GM23338 (cell line): ENCODE measurements around the gene NF1. TPM values are rescaled to one million over a fixed set of nuclear protein-coding genes. Genes with fewer than 3 reads are reported as not detected.
A peak's percentile ranks its signal among the peaks of the same experiment; 100 is the strongest.
"Not testable (repeated sequence)": the region's sequence is repeated elsewhere in the genome, so short reads cannot be mapped to it uniquely, and the experiment has no call there.

Source experiments
- ATAC-seq: fragments of 200-7000 bp; cut with Tn5 transposase; 3 replicates; pipeline ENCODE4 v1.9.1; 2020
- DNase-seq: peaks from one replicate; pipeline ENCODE4 v3.0.0-alpha.2; 2015; ENCODE audit warnings: low spot score
- H2AFZ ChIP-seq: fragments of 200-600 bp; sonication (generic); 2 replicates; pipeline ENCODE4 v1.8.0; 2016; ENCODE audit warnings: antibody characterized with exemption, mild to moderate bottlenecking, moderate library complexity
- H3F3A ChIP-seq: fragments of 200-600 bp; sonication (generic); replicated peaks from 2 replicates; pipeline ENCODE4 v1.8.0; 2017; ENCODE audit warnings: antibody characterized with exemption, mixed run types, low read depth
- H3K27ac ChIP-seq: fragments of 200-600 bp; sonication (generic); 2 replicates; pipeline ENCODE4 v1.6.1; 2016; ENCODE audit warnings: low read depth
- H3K27me3 ChIP-seq: fragments of 200-600 bp; sonication (generic); 2 replicates; pipeline ENCODE4 v1.8.0; 2016; ENCODE audit warnings: mild to moderate bottlenecking, mixed run types, moderate library complexity; ENCODE audit not compliant: insufficient read depth
- H3K36me3 ChIP-seq: fragments of 200-600 bp; sonication (generic); 2 replicates; pipeline ENCODE4 v1.8.0; 2016; ENCODE audit warnings: mild to moderate bottlenecking; ENCODE audit not compliant: insufficient read depth
- H3K4me1 ChIP-seq: fragments of 200-600 bp; sonication (generic); 2 replicates; pipeline ENCODE4 v1.8.0; 2016; ENCODE audit warnings: mild to moderate bottlenecking, moderate library complexity; ENCODE audit not compliant: insufficient read depth
- H3K4me2 ChIP-seq: fragments of 200-600 bp; sonication (generic); 2 replicates; pipeline ENCODE4 v1.7.1; 2017; ENCODE audit warnings: mixed run types
- H3K4me3 ChIP-seq: fragments of 200-600 bp; sonication (generic); 2 replicates; pipeline ENCODE4 v1.6.1; 2016; ENCODE audit warnings: mixed run types
- H3K79me2 ChIP-seq: fragments of 200-600 bp; sonication (generic); replicated peaks from 2 replicates; pipeline ENCODE4 v1.8.0; 2017; ENCODE audit warnings: mild to moderate bottlenecking; ENCODE audit not compliant: insufficient read depth
- H3K9me2 ChIP-seq: fragments of 200-600 bp; sonication (generic); 2 replicates; pipeline ENCODE4 v1.8.0; 2017; ENCODE audit not compliant: insufficient read depth
- H4K20me1 ChIP-seq: fragments of 200-600 bp; sonication (generic); replicated peaks from 2 replicates; pipeline ENCODE4 v1.8.0; 2017; ENCODE audit warnings: mild to moderate bottlenecking; ENCODE audit not compliant: insufficient read depth
- H3K27ac Mint-ChIP-seq: 2 replicates; pipeline ENCODE4 v1.8.0; 2020; ENCODE audit warnings: inconsistent platforms, mild to moderate bottlenecking, moderate library complexity, mixed read lengths
- H3K27me3 Mint-ChIP-seq: 3 replicates; pipeline ENCODE4 v1.8.0; 2022; ENCODE audit warnings: low read depth, mild to moderate bottlenecking, moderate library complexity, mixed read lengths, inconsistent platforms; ENCODE audit not compliant: insufficient read depth, poor library complexity
- H3K36me3 Mint-ChIP-seq: 3 replicates; pipeline ENCODE4 v1.8.0; 2021; ENCODE audit warnings: low read depth, mild to moderate bottlenecking, inconsistent platforms, moderate library complexity, mixed read lengths
- H3K4me1 Mint-ChIP-seq: 3 replicates; pipeline ENCODE4 v1.8.0; 2020; ENCODE audit warnings: mild to moderate bottlenecking, inconsistent platforms, mixed read lengths
- H3K4me3 Mint-ChIP-seq: 3 replicates; pipeline ENCODE4 v1.8.0; 2021; ENCODE audit warnings: moderate library complexity, mild to moderate bottlenecking, inconsistent platforms, mixed read lengths
- H3K9me3 Mint-ChIP-seq: 3 replicates; pipeline ENCODE4 v1.8.0; 2020; ENCODE audit warnings: moderate library complexity, mild to moderate bottlenecking, inconsistent platforms, mixed read lengths
- CREB1 ChIP-seq: fragments of 250-450 bp; sonication (Bioruptor Pico); IDR thresholded peaks from 2 replicates; pipeline ENCODE4 v1.5.0; 2020; ENCODE audit warnings: low read depth, mild to moderate bottlenecking, moderate library complexity
- EZH2 ChIP-seq: fragments of 200-600 bp; sonication (generic); IDR thresholded peaks from one replicate; pipeline ENCODE4 v1.8.0; 2017; ENCODE audit warnings: antibody characterized with exemption, mild to moderate bottlenecking, low read depth; ENCODE audit not compliant: unreplicated experiment
- EZH2phosphoT487 ChIP-seq: fragments of 200-600 bp; sonication (generic); IDR thresholded peaks from one replicate; pipeline ENCODE4 v1.8.1; 2018; ENCODE audit warnings: antibody characterized with exemption; ENCODE audit not compliant: unreplicated experiment
- JUNB ChIP-seq: IDR thresholded peaks from one replicate; pipeline ENCODE4 v1.6.1; 2016; ENCODE audit warnings: antibody characterized with exemption; ENCODE audit not compliant: unreplicated experiment
- NANOG ChIP-seq: IDR thresholded peaks from 2 replicates; pipeline ENCODE4 v1.6.1; 2016; ENCODE audit warnings: antibody characterized with exemption, borderline replicate concordance
- POLR2AphosphoS5 ChIP-seq: IDR thresholded peaks from 2 replicates; pipeline ENCODE4 v1.6.1; 2016; ENCODE audit warnings: antibody characterized with exemption, low read depth
- ZNF114 ChIP-seq: fragments of 250-450 bp; sonication (Bioruptor Pico); IDR thresholded peaks from 2 replicates; pipeline ENCODE4 v1.5.0; 2020; ENCODE audit warnings: mild to moderate bottlenecking, moderate library complexity
- ZNF331 ChIP-seq: fragments of 250-450 bp; sonication (Bioruptor Pico); IDR thresholded peaks from 2 replicates; pipeline ENCODE4 v1.5.0; 2020; ENCODE audit warnings: low read depth, mild to moderate bottlenecking, moderate library complexity
- polyA plus RNA-seq: library from polyadenylated mRNA; unstranded; fragments of >200 nt; fragmentation: Nextera tagmentation; extraction: Ambion mirVana; gene quantifications from 2 replicates; pipeline ENCODE4 v1.2.1, GENCODE V29; 2016
- total RNA-seq: library from RNA; depleted of rRNA; stranded (reverse); fragments of >200 nt; shearing (Covaris generic); gene quantifications from 2 replicates; pipeline ENCODE4 v1.2.3, GENCODE V29; 2014
- TF ChIP-seq, protein P1 (sequence below): IDR thresholded peaks from 2 replicates; pipeline ENCODE4 v1.6.1; 2016; ENCODE audit warnings: antibody characterized with exemption
- TF ChIP-seq, protein P2 (sequence below): fragments of 250-450 bp; sonication (Bioruptor Pico); IDR thresholded peaks from 2 replicates; pipeline ENCODE4 v1.5.0; 2020; ENCODE audit warnings: mild to moderate bottlenecking, moderate library complexity

The NF1 gene
- total and polyA plus RNA-seq, 2 experiments from 2014 or later: 16.3 to 49.7 TPM

DNA sequence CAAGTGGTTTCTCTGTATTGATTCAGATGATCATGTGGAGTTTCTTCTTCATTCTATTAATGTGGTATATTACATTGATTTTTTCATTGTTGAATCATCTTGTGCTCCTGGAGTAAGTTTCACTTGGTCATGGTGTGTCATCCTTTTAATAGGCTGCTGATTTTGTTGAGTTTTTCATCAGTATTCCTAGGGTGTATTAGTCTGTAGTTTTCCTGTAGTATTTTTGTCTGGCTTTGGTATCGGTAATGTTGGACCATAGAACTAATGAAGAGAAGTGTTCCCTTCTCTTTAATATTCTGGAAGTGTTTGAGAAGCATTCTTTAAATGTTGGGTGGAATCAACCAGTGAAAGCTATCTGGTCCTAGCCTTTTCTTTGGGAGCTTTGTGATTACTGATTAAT is 103.2 kb downstream of the NF1 start:
- no peak overlapping the region for H3K27ac Mint-ChIP-seq
- no peaks in the 10 kb centered on the region for H3K36me3 ChIP-seq
- no peaks in the 10 kb centered on the region for H3K4me1 Mint-ChIP-seq
- H3K36me3 Mint-ChIP-seq: no peaks in the 10 kb centered on the region
- H3K9me3 Mint-ChIP-seq: no peaks in the 10 kb centered on the region; the same call in 2 of the 3 replicates
- DNase-seq (no peak), ATAC-seq (no peak)
- H3K4me2 ChIP-seq: no peak overlapping the region
- H2AFZ ChIP-seq: no peak overlapping the region
- H3K27me3 Mint-ChIP-seq: no peaks in the 10 kb centered on the region
- no peaks in the 10 kb centered on the region for H4K20me1 ChIP-seq
- no peak overlapping the region for H3K4me3 ChIP-seq
- H3F3A ChIP-seq: no peaks in the 10 kb centered on the region
- H3K4me1 ChIP-seq: no peaks in the 10 kb centered on the region
- H3K79me2 ChIP-seq: no peaks in the 10 kb centered on the region
- H3K9me2 ChIP-seq: no peaks in the 10 kb centered on the region
- H3K27ac ChIP-seq: no peak overlapping the region
- no peak overlapping the region for H3K4me3 Mint-ChIP-seq
- H3K27me3 ChIP-seq: no peaks in the 10 kb centered on the region
- TF ChIP-seq, protein P1, sequence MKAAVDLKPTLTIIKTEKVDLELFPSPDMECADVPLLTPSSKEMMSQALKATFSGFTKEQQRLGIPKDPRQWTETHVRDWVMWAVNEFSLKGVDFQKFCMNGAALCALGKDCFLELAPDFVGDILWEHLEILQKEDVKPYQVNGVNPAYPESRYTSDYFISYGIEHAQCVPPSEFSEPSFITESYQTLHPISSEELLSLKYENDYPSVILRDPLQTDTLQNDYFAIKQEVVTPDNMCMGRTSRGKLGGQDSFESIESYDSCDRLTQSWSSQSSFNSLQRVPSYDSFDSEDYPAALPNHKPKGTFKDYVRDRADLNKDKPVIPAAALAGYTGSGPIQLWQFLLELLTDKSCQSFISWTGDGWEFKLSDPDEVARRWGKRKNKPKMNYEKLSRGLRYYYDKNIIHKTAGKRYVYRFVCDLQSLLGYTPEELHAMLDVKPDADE: no peak
- TF ChIP-seq ZNF114 (CRISPR knock-in tag): no peak
- no peak for TF ChIP-seq EZH2
- no peak for TF ChIP-seq ZNF331 (CRISPR knock-in tag)
- TF ChIP-seq JUNB: no peak
- no peak for TF ChIP-seq POLR2AphosphoS5
- TF ChIP-seq NANOG: no peak
- TF ChIP-seq EZH2phosphoT487: no peak

DNA sequence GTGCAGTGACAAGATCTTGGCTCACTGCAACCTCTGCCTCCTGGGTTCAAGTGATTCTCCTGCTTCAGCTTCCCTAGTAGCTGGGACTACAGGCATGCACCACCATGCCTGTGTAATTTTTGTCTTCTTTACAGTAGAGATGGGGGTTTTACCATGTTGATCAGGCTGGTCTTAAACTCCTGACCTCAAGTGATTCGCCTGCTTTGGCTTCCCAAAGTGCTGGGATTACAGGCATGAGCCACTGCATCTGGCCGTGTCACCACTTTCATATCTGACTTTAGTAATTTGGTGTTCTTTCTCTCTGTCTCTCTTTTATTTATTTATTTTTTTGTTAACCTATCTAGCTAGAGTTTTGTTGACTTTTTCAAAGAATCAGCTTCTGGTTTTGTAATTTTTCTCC is 103.9 kb downstream of the NF1 start:
- H3K36me3 ChIP-seq, H3K4me3 ChIP-seq, DNase-seq, H3K4me3 Mint-ChIP-seq, H3K36me3 Mint-ChIP-seq, H3K79me2 ChIP-seq, H3F3A ChIP-seq, H3K27me3 Mint-ChIP-seq, H3K9me3 Mint-ChIP-seq, H3K27ac ChIP-seq, H3K4me2 ChIP-seq, H3K4me1 Mint-ChIP-seq, H3K4me1 ChIP-seq, H4K20me1 ChIP-seq, H3K27me3 ChIP-seq, H2AFZ ChIP-seq, ATAC-seq, H3K9me2 ChIP-seq: not testable (repeated sequence)
- peak overlapping the region; percentile 61; the same call in 1 of the 2 replicates for H3K27ac Mint-ChIP-seq

DNA sequence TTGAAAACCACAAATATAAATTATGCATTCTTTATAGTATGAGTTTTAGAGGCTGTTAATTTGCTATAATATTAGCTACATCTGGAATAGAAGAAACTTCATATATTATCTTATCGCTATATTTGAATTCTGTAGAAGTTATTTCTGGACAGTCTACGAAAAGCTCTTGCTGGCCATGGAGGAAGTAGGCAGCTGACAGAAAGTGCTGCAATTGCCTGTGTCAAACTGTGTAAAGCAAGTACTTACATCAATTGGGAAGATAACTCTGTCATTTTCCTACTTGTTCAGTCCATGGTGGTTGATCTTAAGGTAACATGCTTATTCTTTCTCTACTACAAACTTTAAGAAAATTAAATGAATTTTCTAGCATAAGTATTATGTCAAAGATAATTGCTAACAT is 105.5 kb downstream of the NF1 start:
- H3F3A ChIP-seq: no peaks in the 10 kb centered on the region
- H3K27me3 Mint-ChIP-seq: no peaks in the 10 kb centered on the region
- no peak overlapping the region for H3K4me2 ChIP-seq
- H3K27me3 ChIP-seq: no peaks in the 10 kb centered on the region
- no peaks in the 10 kb centered on the region for H3K9me2 ChIP-seq
- no peaks in the 10 kb centered on the region for H3K79me2 ChIP-seq
- no peak overlapping the region for H2AFZ ChIP-seq
- H3K4me1 Mint-ChIP-seq: no peaks in the 10 kb centered on the region
- DNase-seq (no peak), ATAC-seq (no peak)
- H3K9me3 Mint-ChIP-seq: no peaks in the 10 kb centered on the region; the same call in 2 of the 3 replicates
- H3K4me1 ChIP-seq: no peaks in the 10 kb centered on the region
- no peak overlapping the region for H3K4me3 ChIP-seq
- no peaks in the 10 kb centered on the region for H4K20me1 ChIP-seq
- no peak overlapping the region for H3K27ac Mint-ChIP-seq
- H3K36me3 ChIP-seq: no peaks in the 10 kb centered on the region
- no peak overlapping the region for H3K27ac ChIP-seq
- H3K36me3 Mint-ChIP-seq: no peaks in the 10 kb centered on the region
- no peak overlapping the region for H3K4me3 Mint-ChIP-seq
- TF ChIP-seq ZNF331 (CRISPR knock-in tag) (no peak), CREB1 (no peak), POLR2AphosphoS5 (no peak)
- TF ChIP-seq, protein P2, sequence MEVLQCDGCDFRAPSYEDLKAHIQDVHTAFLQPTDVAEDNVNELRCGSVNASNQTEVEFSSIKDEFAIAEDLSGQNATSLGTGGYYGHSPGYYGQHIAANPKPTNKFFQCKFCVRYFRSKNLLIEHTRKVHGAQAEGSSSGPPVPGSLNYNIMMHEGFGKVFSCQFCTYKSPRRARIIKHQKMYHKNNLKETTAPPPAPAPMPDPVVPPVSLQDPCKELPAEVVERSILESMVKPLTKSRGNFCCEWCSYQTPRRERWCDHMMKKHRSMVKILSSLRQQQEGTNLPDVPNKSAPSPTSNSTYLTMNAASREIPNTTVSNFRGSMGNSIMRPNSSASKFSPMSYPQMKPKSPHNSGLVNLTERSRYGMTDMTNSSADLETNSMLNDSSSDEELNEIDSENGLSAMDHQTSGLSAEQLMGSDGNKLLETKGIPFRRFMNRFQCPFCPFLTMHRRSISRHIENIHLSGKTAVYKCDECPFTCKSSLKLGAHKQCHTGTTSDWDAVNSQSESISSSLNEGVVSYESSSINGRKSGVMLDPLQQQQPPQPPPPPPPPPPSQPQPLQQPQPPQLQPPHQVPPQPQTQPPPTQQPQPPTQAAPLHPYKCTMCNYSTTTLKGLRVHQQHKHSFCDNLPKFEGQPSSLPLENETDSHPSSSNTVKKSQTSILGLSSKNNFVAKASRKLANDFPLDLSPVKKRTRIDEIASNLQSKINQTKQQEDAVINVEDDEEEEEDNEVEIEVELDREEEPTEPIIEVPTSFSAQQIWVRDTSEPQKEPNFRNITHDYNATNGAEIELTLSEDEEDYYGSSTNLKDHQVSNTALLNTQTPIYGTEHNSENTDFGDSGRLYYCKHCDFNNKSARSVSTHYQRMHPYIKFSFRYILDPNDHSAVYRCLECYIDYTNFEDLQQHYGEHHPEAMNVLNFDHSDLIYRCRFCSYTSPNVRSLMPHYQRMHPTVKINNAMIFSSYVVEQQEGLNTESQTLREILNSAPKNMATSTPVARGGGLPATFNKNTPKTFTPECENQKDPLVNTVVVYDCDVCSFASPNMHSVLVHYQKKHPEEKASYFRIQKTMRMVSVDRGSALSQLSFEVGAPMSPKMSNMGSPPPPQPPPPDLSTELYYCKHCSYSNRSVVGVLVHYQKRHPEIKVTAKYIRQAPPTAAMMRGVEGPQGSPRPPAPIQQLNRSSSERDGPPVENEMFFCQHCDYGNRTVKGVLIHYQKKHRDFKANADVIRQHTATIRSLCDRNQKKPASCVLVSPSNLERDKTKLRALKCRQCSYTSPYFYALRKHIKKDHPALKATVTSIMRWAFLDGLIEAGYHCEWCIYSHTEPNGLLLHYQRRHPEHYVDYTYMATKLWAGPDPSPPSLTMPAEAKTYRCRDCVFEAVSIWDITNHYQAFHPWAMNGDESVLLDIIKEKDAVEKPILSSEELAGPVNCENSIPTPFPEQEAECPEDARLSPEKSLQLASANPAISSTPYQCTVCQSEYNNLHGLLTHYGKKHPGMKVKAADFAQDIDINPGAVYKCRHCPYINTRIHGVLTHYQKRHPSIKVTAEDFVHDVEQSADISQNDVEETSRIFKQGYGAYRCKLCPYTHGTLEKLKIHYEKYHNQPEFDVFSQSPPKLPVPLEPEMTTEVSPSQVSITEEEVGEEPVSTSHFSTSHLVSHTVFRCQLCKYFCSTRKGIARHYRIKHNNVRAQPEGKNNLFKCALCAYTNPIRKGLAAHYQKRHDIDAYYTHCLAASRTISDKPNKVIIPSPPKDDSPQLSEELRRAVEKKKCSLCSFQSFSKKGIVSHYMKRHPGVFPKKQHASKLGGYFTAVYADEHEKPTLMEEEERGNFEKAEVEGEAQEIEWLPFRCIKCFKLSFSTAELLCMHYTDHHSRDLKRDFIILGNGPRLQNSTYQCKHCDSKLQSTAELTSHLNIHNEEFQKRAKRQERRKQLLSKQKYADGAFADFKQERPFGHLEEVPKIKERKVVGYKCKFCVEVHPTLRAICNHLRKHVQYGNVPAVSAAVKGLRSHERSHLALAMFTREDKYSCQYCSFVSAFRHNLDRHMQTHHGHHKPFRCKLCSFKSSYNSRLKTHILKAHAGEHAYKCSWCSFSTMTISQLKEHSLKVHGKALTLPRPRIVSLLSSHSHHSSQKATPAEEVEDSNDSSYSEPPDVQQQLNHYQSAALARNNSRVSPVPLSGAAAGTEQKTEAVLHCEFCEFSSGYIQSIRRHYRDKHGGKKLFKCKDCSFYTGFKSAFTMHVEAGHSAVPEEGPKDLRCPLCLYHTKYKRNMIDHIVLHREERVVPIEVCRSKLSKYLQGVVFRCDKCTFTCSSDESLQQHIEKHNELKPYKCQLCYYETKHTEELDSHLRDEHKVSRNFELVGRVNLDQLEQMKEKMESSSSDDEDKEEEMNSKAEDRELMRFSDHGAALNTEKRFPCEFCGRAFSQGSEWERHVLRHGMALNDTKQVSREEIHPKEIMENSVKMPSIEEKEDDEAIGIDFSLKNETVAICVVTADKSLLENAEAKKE (CRISPR knock-in tag): no peak
